Natural killer cell (primary cell): Measurements from ENCODE around the gene ABCA2. TPM values are rescaled to one million over a fixed set of nuclear protein-coding genes. Genes with fewer than 3 reads are reported as not detected.

Experiments
- ATAC-seq, 3 donors: fragments of 150-1000 bp in 2 of 3; fragments of 200-7000 bp in 1 of 3; cut with Tn5 transposase; 1 replicate in 1 of 3; 2 replicates in 2 of 3; pipeline ENCODE4 v1.10.0; 2021; ENCODE audit warnings: mild to moderate bottlenecking in 2 of 3, moderate library complexity in 2 of 3
- DNase-seq, 2 donors: peaks; one replicate each; pipeline versions ENCODE4 v3.0.0 to v3.0.0-alpha.2; 2013 to 2021; ENCODE audit warnings: mixed read lengths in 1 of 2
- H3K27ac ChIP-seq: one replicate; pipeline ENCODE4 v1.5.1; 2013; ENCODE audit warnings: mild to moderate bottlenecking, low read length
- H3K27me3 ChIP-seq: one replicate; pipeline ENCODE4 v1.6.1; 2013; ENCODE audit warnings: low read length; ENCODE audit not compliant: control insufficient read depth, insufficient read depth
- H3K36me3 ChIP-seq: one replicate; pipeline ENCODE4 v1.6.1; 2013; ENCODE audit warnings: low read length; ENCODE audit not compliant: control insufficient read depth, insufficient read depth
- H3K4me1 ChIP-seq: one replicate; pipeline ENCODE4 v1.6.1; 2013; ENCODE audit warnings: low read length; ENCODE audit not compliant: control insufficient read depth, insufficient read depth
- H3K4me3 ChIP-seq: one replicate; pipeline ENCODE4 v1.5.1; 2013; ENCODE audit warnings: low read length
- H3K9me3 ChIP-seq: one replicate; pipeline ENCODE4 v1.6.1; 2013; ENCODE audit warnings: low read length; ENCODE audit not compliant: control insufficient read depth, insufficient read depth
- H3K27ac Mint-ChIP-seq, 2 donors: one replicate each; pipeline ENCODE4 v1.8.0; 2022; ENCODE audit warnings: mild to moderate bottlenecking in 2 of 2, mixed read lengths in 2 of 2, moderate library complexity in 1 of 2
- H3K27me3 Mint-ChIP-seq, 2 donors: one replicate each; pipeline ENCODE4 v1.8.0; 2022; ENCODE audit warnings: low read depth in 2 of 2, mixed read lengths in 2 of 2
- H3K36me3 Mint-ChIP-seq: one replicate; pipeline ENCODE4 v1.8.0; 2022; ENCODE audit warnings: mixed read lengths
- H3K4me1 Mint-ChIP-seq, 2 donors: one replicate each; pipeline ENCODE4 v1.8.0; 2022; ENCODE audit warnings: mixed read lengths in 2 of 2
- H3K4me3 Mint-ChIP-seq: one replicate; pipeline ENCODE4 v1.8.0; 2022; ENCODE audit warnings: mild to moderate bottlenecking, moderate library complexity, mixed read lengths
- H3K9me3 Mint-ChIP-seq, 2 donors: one replicate each; pipeline ENCODE4 v1.8.0; 2022; ENCODE audit warnings: mixed read lengths in 2 of 2
- CTCF ChIP-seq: fragments of 200-600 bp; IDR thresholded peaks from one replicate; pipeline ENCODE4 v1.8.0; 2022; ENCODE audit warnings: antibody characterized with exemption
- WGBS: methylation state at CpG from one replicate; pipeline ENCODE4 v1.1.7; 2013; ENCODE audit warnings: missing lambda C conversion rate; ENCODE audit not compliant: insufficient coverage; 5-methylcytosine and 5-hydroxymethylcytosine counted together
- intact Hi-C: fragments of 100-400 bp; cut with micrococcal nuclease; formaldehyde crosslinking; loops from one replicate; pipeline ENCODE4 v1.14.2; 2022
- total RNA-seq, 4 donors: library from RNA; stranded (reverse); fragments of 120-200 nt in 1 of 4; gene quantifications; one replicate each; pipeline versions ENCODE4 v1.2.3 to v1.2.4, GENCODE V29; 2013 to 2022

Gene ABCA2
- total RNA-seq, 3 donors from 2014 or later (not counting 1 experiment from before 2014, with no cell fraction given), result 356 to 416 (median 357) TPM

- Mint-ChIP-seq H3K9me3 (no peaks in the 10 kb centered on the region), H3K4me1 (peaks cover 4 to 26% of the 10 kb centered on the region in 2 donors), H3K27me3 (no peaks in the 10 kb centered on the region), H3K27ac (peak overlapping the region; percentile 64 to 81), H3K4me3 (peak overlapping the region; percentile 82), H3K36me3 (no peaks in the 10 kb centered on the region)
- H3K27me3 ChIP-seq, result no peaks in the 10 kb centered on the region
- H3K4me3 ChIP-seq, result peak overlapping the region; percentile 35
- ATAC-seq (no peak), DNase-seq (no peak)
- peak overlapping the region; percentile 59 for H3K27ac ChIP-seq
- WGBS, result 24% methylated on average over 6 of the region's 6 CpGs
- TF ChIP-seq CTCF, result no peak
- intact Hi-C loops, result no loop called here
- no peaks in the 10 kb centered on the region for H3K36me3 ChIP-seq
- H3K4me1 ChIP-seq, result peaks cover 25% of the 10 kb centered on the region
- no peaks in the 10 kb centered on the region for H3K9me3 ChIP-seq
These were observed 42.9 kb upstream of the ABCA2 start for GRCh38 chr9:137070906-137071275.

GRCh38 chr9:137070201-137070905 is 42.3 kb upstream of the ABCA2 start, which contains the start of gene SAPCD2:
Gene SAPCD2, minus strand, starts transcription at chr9:137070557. Its CDS starts 97 bp downstream, at chr9:137070460.
- Histone ChIP-seq H3K4me3 (peak within 1 kb of the TSS; percentile 35), H3K27me3 (no peaks in the 10 kb centered on the region), H3K9me3 (no peaks in the 10 kb centered on the region), H3K36me3 (no peaks in the 10 kb centered on the region), H3K27ac (peak within 1 kb of the TSS; percentile 59), H3K4me1 (peaks cover 25% of the 10 kb centered on the region)
- intact Hi-C loops, result no loop called here
- peak; percentile 3 for TF ChIP-seq CTCF
- Mint-ChIP-seq H3K27ac (peak within 1 kb of the TSS; percentile 64 to 81), H3K4me1 (peaks cover 4 to 26% of the 10 kb centered on the region in 2 donors), H3K36me3 (no peaks in the 10 kb centered on the region), H3K27me3 (no peaks in the 10 kb centered on the region), H3K9me3 (no peaks in the 10 kb centered on the region), H3K4me3 (peak within 1 kb of the TSS; percentile 82)
- DNase-seq (peak; percentile 84 to 93), ATAC-seq (peak; percentile 88 to 95 (median 91))
- under 1% methylated on average over 72 of the region's 74 CpGs for WGBS

GRCh38 chr9:137069508-137070091 is 41.6 kb upstream of the ABCA2 start:
- Histone ChIP-seq H3K36me3 (no peaks in the 10 kb centered on the region), H3K27ac (no peak overlapping the region), H3K4me1 (peaks cover 25% of the 10 kb centered on the region), H3K4me3 (no peak overlapping the region), H3K9me3 (no peaks in the 10 kb centered on the region), H3K27me3 (no peaks in the 10 kb centered on the region)
- H3K27me3 Mint-ChIP-seq, result no peaks in the 10 kb centered on the region
- H3K27ac Mint-ChIP-seq, result no peak overlapping the region
- no peak for DNase-seq
- peaks cover 4 to 26% of the 10 kb centered on the region in 2 donors for H3K4me1 Mint-ChIP-seq
- H3K4me3 Mint-ChIP-seq, result peak overlapping the region; percentile 37
- TF ChIP-seq CTCF, result no peak
- H3K9me3 Mint-ChIP-seq, result no peaks in the 10 kb centered on the region
- H3K36me3 Mint-ChIP-seq, result no peaks in the 10 kb centered on the region
- ATAC-seq, result no peak
- intact Hi-C loops, result no loop called here
- WGBS, result 6% methylated on average over 52 of the region's 52 CpGs
